ENCODE measurements around the gene BABAM2.

The BABAM2 gene

DNA sequence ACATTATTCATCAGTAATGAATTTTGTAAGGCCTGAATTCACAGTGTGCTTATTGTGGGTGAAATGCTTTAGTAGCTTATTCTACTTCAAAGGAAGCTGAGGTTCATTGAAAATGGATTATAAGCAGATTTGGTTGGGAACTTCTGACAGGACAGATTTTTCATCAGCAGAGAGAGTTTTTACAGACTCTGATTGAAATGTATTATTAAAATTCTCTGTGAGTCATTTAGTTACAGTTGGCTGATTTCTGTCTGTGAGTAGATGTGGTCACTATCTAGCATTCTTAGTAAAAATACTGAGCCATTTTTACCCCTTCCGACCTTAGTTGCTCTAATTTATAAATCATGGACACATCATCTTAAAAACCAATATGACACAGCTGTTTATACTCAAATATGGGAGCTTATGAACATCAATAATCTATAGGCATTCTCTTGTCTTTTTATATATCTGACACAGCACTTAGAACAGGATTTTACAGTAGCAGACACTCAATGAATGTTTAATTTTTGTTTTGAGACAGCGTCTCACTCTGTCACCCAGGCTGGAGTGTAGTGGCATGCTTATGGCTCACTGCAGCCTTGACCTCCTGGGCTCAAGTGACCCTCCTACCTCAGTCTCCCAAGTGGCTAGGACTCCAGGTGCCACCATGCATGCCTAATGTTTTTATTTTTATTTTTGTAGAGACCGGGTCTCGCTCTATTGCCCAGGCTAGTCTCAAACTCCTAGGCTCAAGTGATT, 239.6 kb downstream of the BABAM2 start:
- no peak for DNase-seq (ENCODE audit: low spot score)

DNA sequence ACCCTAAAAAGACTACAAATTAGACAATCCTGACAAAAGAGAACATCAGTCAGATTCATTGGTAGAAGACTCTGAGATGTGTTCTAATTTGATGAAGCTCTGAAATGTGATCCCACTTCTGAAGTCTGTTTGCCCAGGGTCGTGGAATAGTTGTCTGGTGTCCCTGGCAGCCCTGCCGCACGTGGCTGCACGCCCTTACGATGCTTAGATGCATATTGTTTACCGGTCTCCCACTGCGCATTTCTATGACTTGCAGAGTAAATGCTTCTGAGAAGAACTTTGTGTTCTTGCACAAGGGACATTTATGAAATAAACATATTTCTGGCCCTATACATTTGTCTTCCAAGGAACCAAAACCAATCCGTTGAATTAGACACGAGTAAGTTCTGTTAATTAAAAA, 243.2 kb downstream of the BABAM2 start:
- DNase-seq (ENCODE audit: low spot score), result no peak

DNA sequence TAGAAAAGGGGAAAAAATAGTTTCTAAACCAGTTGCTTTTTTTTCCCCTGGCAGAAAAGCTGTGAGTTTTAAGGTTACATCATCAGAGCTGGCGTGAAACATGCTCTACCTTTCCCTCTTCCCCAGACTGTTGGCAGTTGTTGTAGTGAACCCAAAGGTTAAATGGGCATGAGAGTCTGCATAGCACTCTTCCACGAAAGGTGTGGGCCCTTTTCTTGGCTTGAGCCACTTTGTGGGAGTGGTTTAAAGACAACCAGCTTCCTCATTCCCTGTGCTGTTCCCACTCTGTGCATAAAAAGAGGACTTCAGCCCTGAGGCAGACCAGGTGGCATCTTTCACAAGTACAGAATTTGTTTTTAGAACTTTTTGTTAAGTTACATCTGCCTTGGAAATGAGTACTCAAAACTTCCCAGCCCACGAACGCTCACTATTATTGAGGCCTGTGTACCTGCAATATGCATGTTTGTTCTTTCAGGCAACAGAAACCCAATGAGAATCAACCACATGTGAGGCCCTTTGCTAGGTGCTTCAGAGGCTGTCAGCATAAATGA, 243.8 kb downstream of the BABAM2 start:
- DNase-seq (ENCODE audit: low spot score), result peak; percentile 24

DNA sequence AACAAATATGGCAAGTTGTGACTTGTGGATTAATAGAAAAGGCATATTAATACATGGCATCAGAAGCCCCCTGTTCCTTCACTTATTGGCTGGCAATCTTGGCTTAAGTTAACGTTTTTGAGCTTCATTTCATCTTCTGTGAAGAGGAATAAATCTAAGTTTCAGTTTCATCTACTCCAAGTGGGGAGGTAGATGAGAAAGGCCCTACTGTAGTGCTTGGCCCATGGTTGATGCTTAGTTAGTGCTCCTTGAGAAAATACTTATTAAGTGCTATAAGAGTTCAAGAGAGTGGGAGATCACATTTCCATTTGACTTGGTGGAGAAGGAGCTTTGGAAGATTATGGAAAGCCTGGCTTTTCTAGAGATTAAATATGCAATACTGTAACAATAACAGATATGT, 244.3 kb downstream of the BABAM2 start:
- DNase-seq (ENCODE audit: low spot score), result no peak

DNA sequence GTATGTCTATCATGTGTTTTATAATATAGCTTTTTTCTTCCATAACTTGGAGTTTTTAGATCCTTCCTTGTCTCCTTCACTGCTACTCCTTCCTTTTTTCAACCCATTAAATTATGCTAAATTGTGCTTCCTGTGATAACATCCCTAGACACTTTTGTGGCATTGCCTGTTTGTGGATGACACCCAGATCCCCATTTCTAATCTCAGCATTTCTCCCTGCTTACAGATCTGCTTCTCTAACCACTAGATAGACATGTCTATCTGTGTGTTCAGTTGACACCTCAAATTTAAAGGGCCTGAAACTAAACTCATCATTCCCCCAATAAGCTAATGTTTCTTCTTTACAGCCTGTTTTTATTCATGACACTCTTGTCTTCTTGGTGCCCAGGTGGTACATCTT, 244.8 kb downstream of the BABAM2 start:
- DNase-seq (ENCODE audit: low spot score), result no peak

DNA sequence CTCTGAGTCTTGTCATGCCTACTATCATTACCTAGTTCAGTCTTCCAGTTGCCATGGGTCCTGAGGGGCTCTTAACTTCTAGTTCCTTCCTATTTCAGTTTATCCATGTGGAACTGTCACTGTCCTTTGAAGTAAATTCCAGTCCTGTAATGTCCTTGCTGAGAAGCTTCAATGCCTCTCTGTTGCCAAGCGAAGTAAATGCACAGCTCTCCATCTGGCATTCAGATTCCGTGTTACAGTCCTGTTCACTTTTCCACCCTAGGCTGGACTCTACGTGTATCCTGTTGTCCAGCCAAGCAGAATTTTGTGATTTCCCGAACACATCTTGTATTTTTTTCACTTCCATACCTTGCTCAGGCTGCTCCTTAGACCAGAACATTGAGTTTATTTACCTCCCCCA, 245.3 kb downstream of the BABAM2 start:
- DNase-seq (ENCODE audit: low spot score), result no peak

DNA sequence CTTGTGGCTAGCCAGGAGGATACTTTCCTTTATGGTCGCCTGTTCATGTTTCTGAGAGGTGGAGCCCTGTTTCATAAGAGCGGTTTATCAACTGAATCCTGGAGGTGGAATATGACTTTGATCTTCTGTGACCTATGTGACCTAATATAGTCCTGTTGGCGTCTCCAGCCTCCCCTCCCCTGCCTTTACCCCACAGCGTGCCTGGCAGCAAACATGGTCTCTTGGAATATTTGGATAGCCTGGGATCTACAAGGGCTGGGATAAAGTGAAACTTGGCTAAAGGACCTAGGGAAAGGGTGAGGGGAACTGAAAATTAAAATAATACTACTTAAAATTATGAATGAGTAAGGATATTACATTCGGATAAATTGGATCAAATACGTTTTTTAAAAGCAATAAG, 246.0 kb downstream of the BABAM2 start:
- DNase-seq (ENCODE audit: low spot score), result no peak

DNA sequence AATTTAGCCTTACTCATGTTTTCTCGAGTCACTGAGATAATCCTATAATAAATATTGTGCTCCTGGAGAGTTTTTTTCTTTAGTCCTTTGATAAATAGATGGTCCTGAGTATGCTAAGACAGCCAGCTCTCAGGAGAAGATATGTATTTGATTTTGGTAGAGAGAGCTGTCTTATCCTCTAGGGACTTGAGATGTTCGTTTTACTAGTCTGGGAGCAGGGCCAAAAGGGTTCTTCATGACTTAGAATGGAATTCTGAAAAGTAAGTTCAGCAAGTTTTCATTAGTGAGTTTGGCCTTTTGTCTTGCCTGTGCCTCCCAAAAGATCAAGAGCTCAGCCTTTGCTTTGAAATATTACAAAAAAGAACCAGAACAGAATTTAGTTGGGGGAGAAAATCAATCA, 246.7 kb downstream of the BABAM2 start:
- peak; percentile 12 for DNase-seq (ENCODE audit: low spot score)

DNA sequence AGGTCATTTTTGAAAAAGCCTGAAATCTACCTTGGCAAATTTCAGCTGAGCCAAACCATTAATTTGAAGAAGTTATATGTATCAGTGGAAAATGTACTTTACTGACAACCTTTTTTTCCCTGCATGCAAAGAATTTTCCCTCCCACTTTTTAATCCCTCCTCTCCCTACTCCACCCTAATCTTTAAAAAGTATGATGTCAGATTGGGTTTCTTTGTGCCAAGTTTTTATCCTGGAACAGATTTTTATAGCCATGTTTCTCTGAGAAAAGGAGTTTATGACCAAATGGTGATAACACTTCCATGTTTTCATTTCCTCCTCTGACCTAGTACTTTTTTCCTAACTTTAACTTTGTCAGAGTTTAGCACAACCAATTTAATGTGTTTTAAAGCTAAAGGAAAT, 251.9 kb downstream of the BABAM2 start:
- no peak for DNase-seq (ENCODE audit: low spot score)

DNA sequence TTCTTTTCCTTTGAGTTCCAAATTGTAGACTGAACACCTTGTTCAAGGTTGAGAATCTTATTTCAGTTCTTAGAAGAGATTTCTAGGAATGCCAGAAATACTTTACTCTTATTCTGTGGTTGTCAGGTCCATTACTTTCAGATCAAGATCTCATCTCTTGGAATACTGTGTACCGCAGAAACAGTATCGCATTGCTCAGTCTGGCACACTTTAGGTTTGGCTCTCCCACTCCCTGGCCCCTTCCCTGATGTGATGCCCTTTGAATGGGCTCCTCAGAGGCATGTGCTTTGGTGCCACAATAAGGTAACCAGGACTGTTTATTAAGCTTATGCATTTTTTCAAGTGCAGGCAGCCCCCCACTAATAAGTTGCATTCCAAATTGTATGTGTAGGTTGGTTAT, 257.5 kb downstream of the BABAM2 start:
- DNase-seq (ENCODE audit: low spot score), result no peak

DNA sequence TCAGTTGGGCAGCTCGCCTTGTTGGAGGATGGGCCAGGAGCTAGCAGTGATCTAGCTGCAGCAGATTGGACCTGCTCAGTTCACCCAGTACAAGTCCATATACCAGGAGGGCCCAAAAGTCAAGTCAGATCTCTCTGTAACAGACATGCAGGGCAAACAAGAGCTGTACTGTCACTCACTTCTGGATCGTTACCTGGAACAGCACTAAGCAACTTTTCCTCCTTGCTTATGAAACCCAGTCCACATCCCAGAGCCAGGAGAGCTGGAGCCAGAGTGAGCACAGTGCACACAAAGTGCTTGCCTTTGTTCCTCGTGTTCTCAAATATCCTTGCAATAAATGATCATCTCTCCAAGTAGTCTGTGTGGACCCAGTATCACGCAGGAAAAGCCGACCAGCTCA, 258.0 kb downstream of the BABAM2 start:
- DNase-seq (ENCODE audit: low spot score), result no peak

DNA sequence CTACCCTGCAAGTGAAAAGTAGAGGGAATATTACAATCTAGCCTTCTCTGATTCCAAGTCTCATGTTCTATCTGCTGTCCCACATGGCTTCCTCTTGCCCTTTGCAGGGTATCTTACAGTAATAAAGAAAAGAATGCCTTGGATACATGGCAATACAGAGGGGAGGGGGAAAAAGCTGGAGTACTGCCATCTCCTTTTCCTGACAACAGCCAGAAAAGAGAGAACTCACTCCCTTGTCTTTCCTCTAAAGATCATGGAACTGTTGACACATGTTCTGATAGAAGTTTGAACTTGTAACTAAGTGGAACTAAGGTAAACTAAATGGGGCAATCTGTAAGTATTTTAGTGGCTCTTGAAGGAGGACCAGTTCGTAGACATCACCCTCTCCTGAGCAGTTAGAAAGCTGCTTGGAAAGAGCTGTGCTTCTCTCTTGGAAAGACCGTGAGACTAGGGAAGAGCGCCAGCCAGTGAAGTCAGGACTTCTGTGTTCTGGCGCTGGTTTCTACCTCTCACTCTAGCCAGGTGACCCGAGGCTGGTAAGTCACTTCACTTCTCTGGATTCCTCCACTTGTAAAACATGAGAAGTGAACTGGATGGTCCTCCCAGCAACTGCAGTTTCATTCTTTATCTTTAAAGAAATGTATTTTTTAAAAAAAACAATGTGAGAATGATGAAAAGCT, 259.8 kb downstream of the BABAM2 start:
- DNase-seq (ENCODE audit: low spot score), result no peak

DNA sequence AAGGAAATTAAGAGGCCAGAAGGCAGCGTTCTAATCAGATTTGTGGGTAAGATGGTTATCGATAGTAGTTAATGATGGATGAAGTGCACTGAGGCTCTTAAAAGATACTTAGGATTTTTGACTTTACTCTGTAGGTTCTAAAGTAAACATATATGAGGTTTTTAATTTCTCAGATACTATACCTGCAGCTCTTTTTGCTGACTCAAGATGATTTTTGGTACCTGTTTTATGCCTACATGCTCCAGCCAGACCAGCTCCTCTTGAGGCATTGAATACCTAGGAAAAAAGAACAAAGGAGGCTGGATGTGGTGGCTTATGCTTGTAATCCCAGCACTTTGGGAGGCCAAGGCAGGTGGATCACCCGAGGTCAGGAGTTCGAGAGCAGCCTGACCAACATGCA, 260.5 kb downstream of the BABAM2 start:
- no peak for DNase-seq (ENCODE audit: low spot score)

DNA sequence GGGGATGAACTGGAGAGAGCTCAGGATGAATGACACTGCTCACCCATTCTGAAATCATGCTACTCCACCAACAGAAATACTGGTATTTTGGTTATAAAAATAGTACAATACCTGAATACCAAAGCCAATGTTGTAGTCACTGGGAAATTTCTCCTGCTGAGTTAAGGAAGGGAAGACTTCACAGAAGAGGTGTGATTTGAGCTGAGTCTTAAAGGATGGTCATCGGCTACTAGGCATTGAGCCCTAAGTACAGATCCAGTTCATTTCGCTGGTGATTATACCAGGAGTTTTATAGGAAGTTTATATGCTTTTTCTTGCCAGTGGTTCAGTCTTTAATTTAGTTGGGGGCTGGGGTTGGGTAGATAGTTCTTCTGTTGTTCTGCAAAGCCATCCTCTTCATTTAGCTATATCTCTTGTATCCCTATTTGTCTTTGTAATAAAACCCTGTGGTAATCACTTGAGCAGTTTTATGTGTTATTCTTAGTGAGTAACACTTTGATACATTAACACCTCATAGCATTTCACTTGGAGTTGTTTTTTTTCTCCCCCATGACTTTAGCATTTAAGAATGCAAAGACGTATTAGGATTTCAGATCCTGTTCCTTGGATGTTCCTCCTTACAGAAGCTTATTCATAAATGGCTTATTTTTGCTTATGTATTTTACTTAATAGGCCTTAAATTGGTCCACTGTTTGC, 262.2 kb downstream of the BABAM2 start:
- DNase-seq (ENCODE audit: low spot score), result no peak

DNA sequence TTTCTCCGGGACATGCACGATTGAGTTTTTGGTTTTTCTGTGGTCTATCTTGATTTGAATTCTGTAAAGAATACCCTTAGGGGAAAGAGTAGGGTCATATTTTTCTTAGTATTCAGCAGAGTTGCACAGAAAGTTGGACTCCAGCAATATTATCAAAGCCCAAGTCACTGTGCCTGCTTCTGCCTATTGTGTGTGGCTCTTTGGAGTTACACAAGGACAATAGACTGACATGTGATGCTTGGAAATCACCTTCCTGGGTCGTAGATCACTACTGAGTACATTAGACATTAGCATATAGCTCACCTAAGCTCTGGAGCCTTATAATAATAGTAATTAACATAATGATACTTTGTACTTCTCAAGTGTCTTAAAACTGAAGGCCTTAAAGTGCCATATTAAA, 263.3 kb downstream of the BABAM2 start:
- DNase-seq (ENCODE audit: low spot score), result no peak

DNA sequence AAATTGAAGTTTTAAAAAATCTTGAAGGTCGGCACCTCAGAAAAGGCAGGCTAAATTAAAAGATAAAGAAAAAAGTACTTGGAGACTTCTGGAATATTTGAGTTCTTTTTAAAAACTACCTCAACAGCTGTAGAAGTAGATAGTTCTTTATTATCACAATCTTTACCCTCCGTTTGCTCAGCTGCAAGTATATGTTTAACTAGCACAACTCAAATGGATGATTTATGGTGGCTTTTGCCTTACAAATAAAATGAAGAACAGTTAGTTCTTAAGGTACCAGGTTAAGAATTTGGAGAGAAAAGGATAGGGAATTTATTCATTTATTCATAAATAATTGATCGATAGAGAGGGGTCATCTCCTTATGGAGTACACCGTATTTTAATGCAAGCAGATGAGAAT, 264.6 kb downstream of the BABAM2 start:
- DNase-seq (ENCODE audit: low spot score), result no peak

DNA sequence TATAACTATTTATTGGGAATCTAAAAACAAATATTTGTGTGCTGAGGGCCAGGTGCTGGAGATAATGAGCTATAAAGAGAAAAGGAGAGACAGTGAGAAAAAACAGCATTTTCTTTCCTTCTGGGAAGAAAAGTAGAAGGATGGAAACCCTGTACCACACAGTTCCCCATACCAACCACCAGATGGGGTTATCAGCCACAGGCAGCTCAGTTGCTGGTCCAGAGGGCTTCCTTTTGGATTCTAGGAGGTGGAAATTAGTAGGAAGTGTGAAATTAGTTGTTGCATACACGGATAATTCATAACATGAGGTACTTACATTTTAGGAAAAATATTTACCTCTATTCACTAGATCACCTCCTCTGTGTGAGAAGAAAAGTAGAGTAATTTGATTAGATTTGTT, 265.1 kb downstream of the BABAM2 start:
- DNase-seq (ENCODE audit: low spot score), result no peak

DNA sequence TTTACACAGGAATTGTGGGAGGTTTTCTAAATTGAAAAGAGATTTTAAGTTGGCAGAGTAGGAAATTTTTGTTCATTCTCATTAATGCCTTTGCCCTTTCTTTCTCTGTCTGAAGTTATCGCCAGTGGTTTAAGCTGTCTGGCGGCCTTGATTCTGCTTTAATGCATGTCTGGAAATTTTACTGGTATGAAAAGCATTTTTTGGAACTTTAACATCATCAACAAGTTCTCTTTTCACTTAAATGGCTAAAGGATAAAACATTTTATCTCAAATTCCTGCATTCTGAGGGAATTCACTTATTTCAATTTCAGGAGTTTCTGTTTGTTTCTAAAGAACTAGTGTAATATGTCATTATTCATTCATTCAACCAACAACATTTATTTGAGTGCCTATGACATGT, 268.3 kb downstream of the BABAM2 start:
- DNase-seq (ENCODE audit: low spot score), result no peak

DNA sequence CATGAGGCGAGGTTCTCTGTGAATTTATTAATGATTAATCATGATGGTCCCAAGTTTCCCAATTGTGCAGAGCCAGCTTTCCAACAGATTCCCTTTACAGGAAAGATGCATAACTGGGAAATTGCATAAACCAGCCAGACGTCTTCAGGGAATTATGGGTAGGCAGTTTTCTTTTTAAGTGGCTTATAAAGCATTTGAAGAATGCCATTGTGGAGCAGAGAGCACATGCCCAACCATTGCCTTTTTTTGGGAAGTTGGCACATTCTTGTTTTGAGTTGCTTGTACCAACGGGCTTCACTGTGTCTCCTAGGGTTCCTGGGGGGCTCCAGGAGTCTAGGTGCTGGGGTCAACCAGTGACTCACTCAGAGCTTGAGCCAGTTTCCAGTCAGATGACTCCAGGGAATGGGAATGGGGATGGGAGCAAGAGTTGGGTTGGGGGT, 270.5 kb downstream of the BABAM2 start:
- DNase-seq (ENCODE audit: low spot score), result no peak

DNA sequence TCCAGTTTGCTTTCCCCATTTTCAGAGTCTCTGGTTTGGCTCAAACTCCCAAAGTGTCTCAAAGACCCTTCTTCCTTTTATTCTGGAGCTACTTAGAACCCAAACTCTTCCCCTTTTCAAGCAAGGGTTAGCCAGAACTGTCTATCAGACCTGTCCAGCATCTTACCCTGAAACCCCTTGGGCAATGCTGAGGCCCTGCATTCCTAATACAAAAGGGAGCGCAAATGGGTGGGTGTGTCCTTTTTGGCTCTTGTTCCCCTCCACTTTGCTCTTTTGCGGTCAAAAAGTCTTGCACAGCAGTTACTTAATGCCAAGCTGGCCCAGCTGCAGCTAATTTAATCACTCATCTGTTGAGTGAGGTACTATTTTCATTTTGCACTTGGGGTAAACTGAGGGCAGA, 270.9 kb downstream of the BABAM2 start:
- DNase-seq (ENCODE audit: low spot score), result no peak

DNA sequence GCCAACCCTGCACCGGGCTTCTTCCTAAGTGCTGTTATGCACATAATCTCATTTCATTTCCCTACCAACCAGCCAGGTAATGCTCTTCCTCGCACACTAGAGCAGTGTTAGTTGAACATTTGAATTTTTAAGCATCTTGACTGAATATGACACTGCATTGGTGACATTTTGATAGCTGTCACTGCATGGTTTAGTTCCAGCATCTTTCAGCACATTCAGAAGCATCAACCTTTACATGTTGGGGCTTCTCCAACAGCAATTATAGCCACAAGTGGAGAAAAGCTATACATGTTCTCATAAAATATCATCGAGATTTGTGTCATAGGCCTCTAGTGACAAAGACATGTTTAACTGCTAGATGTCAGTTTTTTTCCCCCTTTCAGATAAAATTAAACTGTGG, 272.0 kb downstream of the BABAM2 start:
- DNase-seq (ENCODE audit: low spot score), result no peak

DNA sequence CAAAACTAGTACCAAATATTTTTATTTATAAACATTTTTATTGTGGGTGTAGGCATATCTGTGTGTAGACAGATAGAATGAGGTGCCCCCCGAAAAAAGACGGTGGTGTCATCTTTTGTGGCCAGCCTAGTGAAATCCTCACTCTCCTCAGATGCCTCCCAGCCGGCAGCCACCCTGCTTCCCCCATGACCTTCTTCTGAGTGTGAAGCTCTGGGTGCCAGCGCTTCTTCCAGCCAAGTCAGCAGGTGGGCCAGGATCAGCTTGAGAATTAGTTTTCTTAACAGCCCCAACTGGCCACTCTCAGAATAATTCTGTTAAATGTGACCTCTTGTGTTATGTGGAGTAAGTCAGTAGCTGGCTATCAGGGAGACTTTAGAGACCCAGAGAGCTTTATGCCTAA, 272.5 kb downstream of the BABAM2 start:
- no peak for DNase-seq (ENCODE audit: low spot score)
